GM19035 (cell line): ENCODE results near the gene SOX2.

Experiments used
- ATAC-seq: cut with Tn5 transposase; IDR thresholded peaks from one replicate; pipeline ENCODE4 v1.9.1; 2021; ENCODE audit not compliant: unreplicated experiment

SOX2 gene

GRCh38 chr3:181722156-181722555, 10.4 kb downstream of the SOX2 start:
- no peak for ATAC-seq

GRCh38 chr3:181722766-181723425, 11.2 kb downstream of the SOX2 start:
- no peak for ATAC-seq

GRCh38 chr3:181723625-181724191, 12.0 kb downstream of the SOX2 start:
- ATAC-seq = no peak

- ATAC-seq = no peak
These were observed 12.7 kb downstream of the SOX2 start for GRCh38 chr3:181724192-181724965.

- no peak for ATAC-seq
These were observed 13.5 kb downstream of the SOX2 start for GRCh38 chr3:181725131-181725731.

GRCh38 chr3:181725830-181726229, 14.1 kb downstream of the SOX2 start:
- ATAC-seq = no peak

GRCh38 chr3:181726351-181727330, 14.9 kb downstream of the SOX2 start:
- ATAC-seq = no peak

GRCh38 chr3:181727341-181728032, 15.8 kb downstream of the SOX2 start:
- no peak for ATAC-seq

GRCh38 chr3:181728470-181729340, 17.0 kb downstream of the SOX2 start:
- ATAC-seq = no peak

- ATAC-seq = no peak
These were observed 17.7 kb downstream of the SOX2 start for GRCh38 chr3:181729341-181729869.

- no peak for ATAC-seq
These were observed 18.6 kb downstream of the SOX2 start for GRCh38 chr3:181730316-181730715.

GRCh38 chr3:181730934-181731333, 19.2 kb downstream of the SOX2 start:
- ATAC-seq = no peak

GRCh38 chr3:181735911-181736310, 24.2 kb downstream of the SOX2 start:
- ATAC-seq = no peak

- no peak for ATAC-seq
These were observed 26.8 kb downstream of the SOX2 start for GRCh38 chr3:181738551-181738950.

GRCh38 chr3:181739628-181740027, 27.9 kb downstream of the SOX2 start:
- ATAC-seq = no peak

- ATAC-seq = no peak
These were observed 29.7 kb downstream of the SOX2 start for GRCh38 chr3:181741417-181741816.

GRCh38 chr3:181752202-181752671, 40.5 kb downstream of the SOX2 start:
- ATAC-seq = no peak

GRCh38 chr3:181753391-181753790, 41.7 kb downstream of the SOX2 start:
- ATAC-seq = no peak

GRCh38 chr3:181755959-181756358, 44.2 kb downstream of the SOX2 start:
- no peak for ATAC-seq
